Upper lobe of left lung (tissue), 4 donors: Measurements from ENCODE around the gene PBX3.

ENCODE experiments used
- CTCF ChIP-seq, 6 experiments: fragments of 450-650 bp in 4 of 6; fragments of 200-600 bp in 2 of 6; sonication (generic) in 2 of 6; IDR thresholded peaks; one replicate each; pipeline ENCODE4 v1.5.1; 2016 to 2019; ENCODE audit warnings: antibody characterized with exemption in 6 of 6
- POLR2A ChIP-seq, 4 donors: fragments of 450-650 bp; IDR thresholded peaks; one replicate each; pipeline ENCODE4 v1.5.1; 2016 to 2017; ENCODE audit warnings: antibody characterized with exemption in 4 of 4, mild to moderate bottlenecking in 2 of 4

GRCh38 chr9:125794708-125795107 lies 47.5 kb downstream of the PBX3 start:
- TF ChIP-seq CTCF (IDR thresholded peaks at IDR 0.05) = no peak
- TF ChIP-seq POLR2A (IDR thresholded peaks at IDR 0.05) = no peak
